K562 (cell line): ENCODE results near the gene GPR68. TPM values are rescaled to one million over a fixed set of nuclear protein-coding genes. Genes with fewer than 3 reads are reported as not detected.

Experiments
- ARNT ChIP-seq, 2 experiments: fragments of 450-650 bp; IDR thresholded peaks; 2 replicates each; pipeline ENCODE4 v1.6.1; 2016; ENCODE audit warnings: mild to moderate bottlenecking in 1 of 2
- CCNT2 ChIP-seq: IDR thresholded peaks from 2 replicates; pipeline ENCODE4 v1.6.1; 2011; ENCODE audit warnings: borderline replicate concordance, low read depth, mild to moderate bottlenecking, moderate library complexity, mixed read lengths, low read length; ENCODE audit not compliant: insufficient read length; ENCODE audit errors: extremely low read depth
- KAT2B ChIP-seq: IDR thresholded peaks from one replicate; pipeline ENCODE4 v1.6.1; 2012; ENCODE audit warnings: low read depth, mild to moderate bottlenecking, control low read depth, inconsistent platforms, low read length, moderate library complexity
- MAZ ChIP-seq, 2 experiments: fragments of 450-650 bp in 1 of 2; sonication (generic) in 1 of 2; formaldehyde crosslinking; IDR thresholded peaks in 1 of 2; conservative IDR thresholded peaks in 1 of 2; 2 replicates each; pipeline versions ENCODE4 v1.4.0 to v1.5.0; 2020; ENCODE audit warnings: mild to moderate bottlenecking in 1 of 2, missing genetic modification reagents in 1 of 2
- NRF1 ChIP-seq, 2 experiments: fragments of 450-650 bp; IDR thresholded peaks in 1 of 2; conservative IDR thresholded peaks in 1 of 2; 2 replicates each; pipeline ENCODE4 v1.6.1; 2014; ENCODE audit warnings: mild to moderate bottlenecking in 2 of 2
- PHF8 ChIP-seq: fragments of 200-600 bp; sonication (generic); IDR thresholded peaks from 2 replicates; pipeline ENCODE4 v1.6.1; 2012; ENCODE audit warnings: mixed run types, mild to moderate bottlenecking, inconsistent platforms, low read length, moderate library complexity, borderline replicate concordance
- POLR2G ChIP-seq: fragments of 200-400 bp; formaldehyde crosslinking; IDR thresholded peaks from 2 replicates; pipeline ENCODE4 v1.6.1; 2017; ENCODE audit warnings: low read depth, mild to moderate bottlenecking, antibody characterized with exemption, low read length, moderate library complexity
- RBFOX2 ChIP-seq: fragments of 200-400 bp; formaldehyde crosslinking; IDR thresholded peaks from 2 replicates; pipeline ENCODE4 v1.6.1; 2017; ENCODE audit warnings: low read depth, mild to moderate bottlenecking, low read length, moderate library complexity
- ZBTB7A ChIP-seq: IDR thresholded peaks from 2 replicates; pipeline ENCODE4 v1.6.1; 2011; ENCODE audit warnings: low read depth, mild to moderate bottlenecking, low read length, moderate library complexity, borderline replicate concordance; ENCODE audit not compliant: control insufficient read depth
- ZFX ChIP-seq: sonication (generic); formaldehyde crosslinking; IDR thresholded peaks from 2 replicates; pipeline ENCODE4 v1.8.0; 2022; ENCODE audit warnings: mild to moderate bottlenecking, missing genetic modification reagents, moderate library complexity
- ZNF592 ChIP-seq: fragments of 450-650 bp; IDR thresholded peaks from 2 replicates; pipeline ENCODE4 v1.6.1; 2017; ENCODE audit warnings: antibody characterized with exemption, mild to moderate bottlenecking
- polyA plus RNA-seq, 8 experiments: library from polyadenylated mRNA; depleted of rRNA in 4 of 8; stranded (reverse) in 5 of 8; unstranded in 3 of 8; fragments of >200 nt; fragmentation: Nextera tagmentation in 2 of 8; fragmentation: Illumina TruSeq in 1 of 8; extraction: Ambion mirVana in 2 of 8; extraction: Trizol in 1 of 8; gene quantifications; 2 replicates each; pipeline versions ENCODE4 v1.2.1 to v1.2.3, GENCODE V29; 2011 to 2014; ENCODE audit warnings: inconsistent platforms in 1 of 8, missing spikeins in 1 of 8
- total RNA-seq, 7 experiments: library from RNA; depleted of rRNA in 6 of 7; stranded (reverse); fragments of >200 nt in 6 of 7; fragmentation: Illumina TruSeq in 2 of 7; extraction: Trizol in 2 of 7; gene quantifications; 2 replicates each; pipeline versions ENCODE4 v1.2.1 to v1.2.3, GENCODE V29; 2011 to 2021; ENCODE audit warnings: low replicate concordance in 1 of 7
- TF ChIP-seq, protein P1 (sequence below), 2 experiments: IDR thresholded peaks; 2 replicates each; pipeline ENCODE4 v1.6.1; 2012; ENCODE audit warnings: improper control_type of control experiment in 2 of 2, low read depth in 2 of 2, low read length in 2 of 2, borderline replicate concordance in 1 of 2
- TF ChIP-seq, protein P2 (sequence below): sonication (generic); formaldehyde crosslinking; IDR thresholded peaks from 2 replicates; pipeline ENCODE4 v1.8.0; 2022; ENCODE audit warnings: mild to moderate bottlenecking, missing genetic modification reagents

The GPR68 gene
- total and polyA plus RNA-seq, 9 of the 15 experiments (the other 6 are each of a cell fraction or from before 2014, with no cell fraction given), result 0.41 to 9.4 (median 3.7) TPM

DNA sequence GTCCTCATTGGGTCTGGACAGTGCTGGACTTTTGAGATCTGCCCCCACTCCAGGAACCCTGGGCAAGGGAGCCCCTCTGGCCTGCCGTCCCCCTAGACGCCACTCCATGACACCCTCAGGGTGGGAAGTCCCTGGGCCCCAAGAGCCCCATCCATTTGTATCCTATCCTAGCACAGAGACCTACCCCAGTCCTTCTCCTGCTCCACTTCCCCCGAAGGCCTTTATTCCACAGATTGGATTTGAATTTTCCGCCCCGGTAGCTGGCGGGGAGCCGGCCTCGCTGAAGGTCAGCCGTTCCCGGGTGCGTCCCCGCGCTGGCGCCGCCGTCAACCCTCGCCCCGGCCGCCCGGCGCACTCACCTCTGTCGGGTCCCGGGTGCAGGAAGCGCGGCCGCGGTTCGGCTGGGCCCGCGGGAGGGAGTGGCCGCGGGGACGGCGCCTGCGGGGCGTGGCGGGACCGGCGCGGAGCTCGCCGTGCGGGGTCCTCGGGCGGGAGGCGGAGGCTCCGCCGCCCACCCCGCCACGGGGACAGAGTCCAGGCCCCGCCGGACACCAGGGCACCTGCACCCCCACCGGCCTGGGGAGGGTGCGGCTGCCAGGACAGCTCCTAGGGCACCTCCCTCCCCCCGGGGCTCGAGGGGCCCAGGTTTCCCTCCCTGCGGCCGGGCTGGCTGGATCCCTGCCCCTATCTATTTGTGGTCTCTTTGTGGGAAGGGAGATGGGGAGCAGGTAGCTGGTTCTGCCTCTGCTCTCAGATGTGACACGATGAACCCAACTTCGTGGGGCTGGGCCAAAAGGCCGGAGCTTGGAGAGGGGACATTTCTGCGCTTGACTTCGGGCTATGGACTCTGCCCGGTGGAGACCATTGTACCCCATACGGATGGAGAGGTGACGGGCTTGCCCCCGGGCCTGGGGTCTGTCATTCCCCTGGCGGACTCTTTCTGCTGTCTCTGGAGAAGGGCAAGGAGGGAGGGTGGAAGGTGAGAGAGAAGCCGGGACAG, 19.9 kb upstream of the GPR68 start (continued):
- TF ChIP-seq PHF8 (peak; percentile 37; the same call in 1 of the 2 replicates), KAT2B (no peak), POLR2G (peak; percentile 74), CCNT2 (peak; percentile 41), NRF1 (conservative IDR thresholded peaks at IDR 0.05 in 1 of 2, IDR thresholded peaks at IDR 0.05 in 1 of 2) (peak in 1 of 2 experiments; percentile 25; a peak in 2 of 4 replicates), ARNT (IDR thresholded peaks at IDR 0.05) (no peak), RBFOX2 (peak; percentile 65), ZBTB7A (peak; percentile 64; the same call in 1 of the 2 replicates), ZNF592 (peak; percentile 57; the same call in 1 of the 2 replicates), MAZ (CRISPR knock-in tag; conservative IDR thresholded peaks at IDR 0.05 in 1 of 2, IDR thresholded peaks at IDR 0.05 in 1 of 2) (peak; percentile 22 to 59; a peak in 2 of 4 replicates), ZFX (CRISPR knock-in tag) (peak; percentile 64)
- TF ChIP-seq, protein P1, sequence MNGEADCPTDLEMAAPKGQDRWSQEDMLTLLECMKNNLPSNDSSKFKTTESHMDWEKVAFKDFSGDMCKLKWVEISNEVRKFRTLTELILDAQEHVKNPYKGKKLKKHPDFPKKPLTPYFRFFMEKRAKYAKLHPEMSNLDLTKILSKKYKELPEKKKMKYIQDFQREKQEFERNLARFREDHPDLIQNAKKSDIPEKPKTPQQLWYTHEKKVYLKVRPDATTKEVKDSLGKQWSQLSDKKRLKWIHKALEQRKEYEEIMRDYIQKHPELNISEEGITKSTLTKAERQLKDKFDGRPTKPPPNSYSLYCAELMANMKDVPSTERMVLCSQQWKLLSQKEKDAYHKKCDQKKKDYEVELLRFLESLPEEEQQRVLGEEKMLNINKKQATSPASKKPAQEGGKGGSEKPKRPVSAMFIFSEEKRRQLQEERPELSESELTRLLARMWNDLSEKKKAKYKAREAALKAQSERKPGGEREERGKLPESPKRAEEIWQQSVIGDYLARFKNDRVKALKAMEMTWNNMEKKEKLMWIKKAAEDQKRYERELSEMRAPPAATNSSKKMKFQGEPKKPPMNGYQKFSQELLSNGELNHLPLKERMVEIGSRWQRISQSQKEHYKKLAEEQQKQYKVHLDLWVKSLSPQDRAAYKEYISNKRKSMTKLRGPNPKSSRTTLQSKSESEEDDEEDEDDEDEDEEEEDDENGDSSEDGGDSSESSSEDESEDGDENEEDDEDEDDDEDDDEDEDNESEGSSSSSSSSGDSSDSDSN (IDR thresholded peaks at IDR 0.05; ENCODE audit: borderline replicate concordance in 1 of 2, low read depth in 2 of 2, low read length in 2 of 2), result peak; percentile 17 to 62; a peak in 1 of 4 replicates
- TF ChIP-seq, protein P2, sequence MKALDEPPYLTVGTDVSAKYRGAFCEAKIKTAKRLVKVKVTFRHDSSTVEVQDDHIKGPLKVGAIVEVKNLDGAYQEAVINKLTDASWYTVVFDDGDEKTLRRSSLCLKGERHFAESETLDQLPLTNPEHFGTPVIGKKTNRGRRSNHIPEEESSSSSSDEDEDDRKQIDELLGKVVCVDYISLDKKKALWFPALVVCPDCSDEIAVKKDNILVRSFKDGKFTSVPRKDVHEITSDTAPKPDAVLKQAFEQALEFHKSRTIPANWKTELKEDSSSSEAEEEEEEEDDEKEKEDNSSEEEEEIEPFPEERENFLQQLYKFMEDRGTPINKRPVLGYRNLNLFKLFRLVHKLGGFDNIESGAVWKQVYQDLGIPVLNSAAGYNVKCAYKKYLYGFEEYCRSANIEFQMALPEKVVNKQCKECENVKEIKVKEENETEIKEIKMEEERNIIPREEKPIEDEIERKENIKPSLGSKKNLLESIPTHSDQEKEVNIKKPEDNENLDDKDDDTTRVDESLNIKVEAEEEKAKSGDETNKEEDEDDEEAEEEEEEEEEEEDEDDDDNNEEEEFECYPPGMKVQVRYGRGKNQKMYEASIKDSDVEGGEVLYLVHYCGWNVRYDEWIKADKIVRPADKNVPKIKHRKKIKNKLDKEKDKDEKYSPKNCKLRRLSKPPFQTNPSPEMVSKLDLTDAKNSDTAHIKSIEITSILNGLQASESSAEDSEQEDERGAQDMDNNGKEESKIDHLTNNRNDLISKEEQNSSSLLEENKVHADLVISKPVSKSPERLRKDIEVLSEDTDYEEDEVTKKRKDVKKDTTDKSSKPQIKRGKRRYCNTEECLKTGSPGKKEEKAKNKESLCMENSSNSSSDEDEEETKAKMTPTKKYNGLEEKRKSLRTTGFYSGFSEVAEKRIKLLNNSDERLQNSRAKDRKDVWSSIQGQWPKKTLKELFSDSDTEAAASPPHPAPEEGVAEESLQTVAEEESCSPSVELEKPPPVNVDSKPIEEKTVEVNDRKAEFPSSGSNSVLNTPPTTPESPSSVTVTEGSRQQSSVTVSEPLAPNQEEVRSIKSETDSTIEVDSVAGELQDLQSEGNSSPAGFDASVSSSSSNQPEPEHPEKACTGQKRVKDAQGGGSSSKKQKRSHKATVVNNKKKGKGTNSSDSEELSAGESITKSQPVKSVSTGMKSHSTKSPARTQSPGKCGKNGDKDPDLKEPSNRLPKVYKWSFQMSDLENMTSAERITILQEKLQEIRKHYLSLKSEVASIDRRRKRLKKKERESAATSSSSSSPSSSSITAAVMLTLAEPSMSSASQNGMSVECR (CRISPR knock-in tag), result no peak
